ENCODE results near the gene RGL4. TPM values are rescaled to one million over a fixed set of nuclear protein-coding genes. Genes with fewer than 3 reads are reported as not detected.

Gene RGL4
- total RNA-seq, 6 experiments from 2014 or later = not detected

DNA sequence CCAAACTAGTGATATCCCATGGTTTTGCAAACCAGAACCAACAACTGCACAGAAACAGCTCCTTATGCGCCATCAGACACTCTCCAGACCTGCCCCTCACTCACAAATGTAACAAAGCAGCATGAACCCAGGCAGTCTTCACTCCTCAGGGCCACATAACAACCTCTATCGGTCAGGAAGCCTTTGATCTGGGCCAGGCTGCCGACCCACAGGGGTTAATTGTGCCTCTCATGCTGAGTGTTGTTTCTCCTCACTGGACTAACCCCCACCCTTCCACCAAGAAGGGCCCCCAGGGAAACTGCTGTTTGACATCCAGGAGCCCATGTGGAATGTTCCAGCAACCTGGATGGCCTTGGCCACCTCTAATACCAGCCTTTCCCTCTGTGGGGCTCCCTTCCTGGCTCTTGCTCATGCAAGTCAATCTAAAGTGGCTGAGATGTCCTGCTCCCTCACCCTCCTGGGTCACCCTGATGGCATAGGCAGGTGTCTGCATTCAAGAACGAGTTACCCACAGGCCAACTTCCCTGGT, 7.9 kb upstream of the RGL4 start:
- no peak overlapping the region for H3K4me3 ChIP-seq
- no peaks in the 10 kb centered on the region for H3K36me3 ChIP-seq
- TF ChIP-seq, protein P1, sequence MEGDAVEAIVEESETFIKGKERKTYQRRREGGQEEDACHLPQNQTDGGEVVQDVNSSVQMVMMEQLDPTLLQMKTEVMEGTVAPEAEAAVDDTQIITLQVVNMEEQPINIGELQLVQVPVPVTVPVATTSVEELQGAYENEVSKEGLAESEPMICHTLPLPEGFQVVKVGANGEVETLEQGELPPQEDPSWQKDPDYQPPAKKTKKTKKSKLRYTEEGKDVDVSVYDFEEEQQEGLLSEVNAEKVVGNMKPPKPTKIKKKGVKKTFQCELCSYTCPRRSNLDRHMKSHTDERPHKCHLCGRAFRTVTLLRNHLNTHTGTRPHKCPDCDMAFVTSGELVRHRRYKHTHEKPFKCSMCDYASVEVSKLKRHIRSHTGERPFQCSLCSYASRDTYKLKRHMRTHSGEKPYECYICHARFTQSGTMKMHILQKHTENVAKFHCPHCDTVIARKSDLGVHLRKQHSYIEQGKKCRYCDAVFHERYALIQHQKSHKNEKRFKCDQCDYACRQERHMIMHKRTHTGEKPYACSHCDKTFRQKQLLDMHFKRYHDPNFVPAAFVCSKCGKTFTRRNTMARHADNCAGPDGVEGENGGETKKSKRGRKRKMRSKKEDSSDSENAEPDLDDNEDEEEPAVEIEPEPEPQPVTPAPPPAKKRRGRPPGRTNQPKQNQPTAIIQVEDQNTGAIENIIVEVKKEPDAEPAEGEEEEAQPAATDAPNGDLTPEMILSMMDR (IDR thresholded peaks at IDR 0.05) = no peak
- TF ChIP-seq POLR2A (IDR thresholded peaks at IDR 0.05) = no peak
- intact Hi-C loops (cut with DNase I) = no loop called here
- H3K27ac ChIP-seq = no peak overlapping the region
- no peaks in the 10 kb centered on the region for H3K9me3 ChIP-seq
- 90% methylated on average over 2 of the region's 4 CpGs for WGBS (ENCODE audit: insufficient coverage, low coverage, low lambda C conversion rate, missing lambda C conversion rate)
- ATAC-seq (no peak), DNase-seq (no peak)
- H3K27me3 ChIP-seq = no peaks in the 10 kb centered on the region
- H3K4me1 ChIP-seq = no peaks in the 10 kb centered on the region

DNA sequence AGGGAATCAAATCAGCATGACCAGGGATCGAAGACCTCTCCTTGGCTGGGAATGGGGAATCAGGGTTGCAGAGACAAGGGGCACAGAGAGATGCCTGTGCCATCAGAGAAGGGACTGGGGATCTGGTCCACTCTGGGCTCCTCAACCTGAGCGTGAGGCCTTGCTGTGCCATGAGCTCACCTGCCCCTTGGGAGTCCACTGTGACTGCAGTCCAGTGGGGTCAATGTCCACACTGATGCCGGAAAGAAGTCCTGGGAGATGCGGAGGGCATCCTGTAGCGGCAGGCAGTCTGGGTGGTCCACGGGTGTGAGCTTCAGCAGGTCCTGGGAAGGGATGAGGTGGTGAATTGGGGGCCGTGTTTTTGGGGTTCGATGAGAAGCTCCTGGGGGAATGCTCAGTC, 7.3 kb upstream of the RGL4 start:
- Histone ChIP-seq H3K4me3 (no peak overlapping the region), H3K27ac (no peak overlapping the region), H3K36me3 (no peaks in the 10 kb centered on the region), H3K27me3 (no peaks in the 10 kb centered on the region), H3K9me3 (no peaks in the 10 kb centered on the region), H3K4me1 (no peaks in the 10 kb centered on the region)
- 85% methylated on average over 5 of the region's 8 CpGs for WGBS (ENCODE audit: insufficient coverage, low coverage, low lambda C conversion rate, missing lambda C conversion rate)
- intact Hi-C loops (cut with DNase I) = no loop called here
- ATAC-seq (no peak), DNase-seq (no peak)
- TF ChIP-seq, protein P1 (IDR thresholded peaks at IDR 0.05) = no peak
- TF ChIP-seq POLR2A (IDR thresholded peaks at IDR 0.05) = no peak

DNA sequence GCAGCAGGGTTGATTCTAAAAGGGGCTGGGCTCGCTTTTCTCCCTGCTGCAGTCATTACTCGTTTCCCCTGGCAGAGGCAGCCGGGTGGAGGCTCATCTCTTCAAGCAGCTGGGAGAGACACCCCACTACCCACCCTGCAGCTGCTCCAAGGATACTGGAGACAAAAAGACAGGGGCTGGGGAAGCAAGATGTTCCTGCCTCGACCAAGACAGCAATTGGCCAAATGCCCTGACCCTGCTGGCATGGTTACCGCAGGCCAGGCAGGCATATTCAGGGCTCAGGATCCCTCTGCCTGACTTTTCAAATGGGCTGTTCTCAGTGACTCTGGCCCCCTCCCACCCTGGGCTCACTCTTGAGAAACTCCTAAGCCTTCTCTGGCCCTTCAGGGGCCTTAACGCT, 6.8 kb upstream of the RGL4 start:
- H3K9me3 ChIP-seq = no peaks in the 10 kb centered on the region
- intact Hi-C loops (cut with DNase I) = no loop called here
- no peaks in the 10 kb centered on the region for H3K4me1 ChIP-seq
- DNase-seq = no peak
- no peak for TF ChIP-seq POLR2A (IDR thresholded peaks at IDR 0.05)
- TF ChIP-seq, protein P1 (IDR thresholded peaks at IDR 0.05) = no peak
- no peak for ATAC-seq
- H3K36me3 ChIP-seq = no peaks in the 10 kb centered on the region
- no CpG with 5 or more reads among the region's 6 CpGs for WGBS (ENCODE audit: insufficient coverage, low coverage, low lambda C conversion rate, missing lambda C conversion rate)
- no peak overlapping the region for H3K27ac ChIP-seq
- no peaks in the 10 kb centered on the region for H3K27me3 ChIP-seq
- H3K4me3 ChIP-seq = no peak overlapping the region

DNA sequence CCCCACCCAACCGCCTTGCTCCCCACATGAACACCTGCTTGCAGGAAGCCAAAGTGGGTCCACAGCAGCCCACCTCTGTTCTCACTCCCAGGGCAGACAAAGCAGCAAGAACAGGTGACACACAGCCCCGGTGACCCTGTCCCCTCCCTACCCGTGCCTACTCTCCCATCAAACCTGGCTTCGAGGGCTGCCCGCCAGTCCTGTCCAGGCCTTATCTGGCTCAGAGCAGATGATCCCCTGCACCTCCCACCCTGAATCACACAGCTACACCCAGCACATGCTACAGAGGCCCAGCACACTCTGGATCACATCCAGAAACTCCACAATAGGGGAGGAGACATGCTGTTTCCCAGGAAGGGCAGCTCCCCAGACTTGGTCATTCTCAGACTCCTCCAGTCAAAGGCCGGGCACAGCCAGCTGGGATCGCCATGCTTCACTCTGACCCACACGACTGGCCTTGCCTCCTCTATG, 6.2 kb upstream of the RGL4 start:
- no peak overlapping the region for H3K27ac ChIP-seq
- H3K4me1 ChIP-seq = no peaks in the 10 kb centered on the region
- no peaks in the 10 kb centered on the region for H3K27me3 ChIP-seq
- no peak for ATAC-seq
- no peaks in the 10 kb centered on the region for H3K36me3 ChIP-seq
- intact Hi-C loops (cut with DNase I) = no loop called here
- DNase-seq = no peak
- H3K9me3 ChIP-seq = no peaks in the 10 kb centered on the region
- TF ChIP-seq, protein P1 (IDR thresholded peaks at IDR 0.05) = no peak
- TF ChIP-seq POLR2A (IDR thresholded peaks at IDR 0.05) = no peak
- no peak overlapping the region for H3K4me3 ChIP-seq
- WGBS (ENCODE audit: insufficient coverage, low coverage, low lambda C conversion rate, missing lambda C conversion rate) = 93% methylated on average over 3 of the region's 8 CpGs
